Neuronal stem cell (in vitro differentiated cells): Measurements from ENCODE around the gene SET.
"Not testable (repeated sequence)": the region's sequence is repeated elsewhere in the genome, so short reads cannot be mapped to it uniquely, and the experiment has no call there.

Experiments
- DNase-seq: peaks from one replicate; pipeline ENCODE4 v3.0.0-alpha.2; 2013; ENCODE audit warnings: low spot score
- H2AFZ ChIP-seq: one replicate; pipeline ENCODE4 v1.6.1; 2013; ENCODE audit warnings: mild to moderate bottlenecking, low read length, inconsistent platforms
- H2AK5ac ChIP-seq: 2 replicates; pipeline ENCODE4 v1.6.1; 2013; ENCODE audit warnings: low read depth, mild to moderate bottlenecking, inconsistent platforms, low read length, moderate library complexity, mixed read lengths
- H2BK120ac ChIP-seq: 2 replicates; pipeline ENCODE4 v1.6.1; 2013; ENCODE audit warnings: low read depth, mild to moderate bottlenecking, inconsistent platforms, low read length, moderate library complexity, mixed read lengths
- H2BK12ac ChIP-seq: one replicate; pipeline ENCODE4 v1.6.1; 2013; ENCODE audit warnings: low read length, inconsistent platforms
- H2BK15ac ChIP-seq: 2 replicates; pipeline ENCODE4 v1.6.1; 2013; ENCODE audit warnings: mild to moderate bottlenecking, low read length, inconsistent platforms, mixed read lengths
- H2BK5ac ChIP-seq: one replicate; pipeline ENCODE4 v1.6.1; 2013; ENCODE audit warnings: inconsistent platforms, mild to moderate bottlenecking, low read length, moderate library complexity
- H3K14ac ChIP-seq: one replicate; pipeline ENCODE4 v1.6.1; 2013; ENCODE audit warnings: low read length, inconsistent platforms
- H3K18ac ChIP-seq: 2 replicates; pipeline ENCODE4 v1.6.1; 2013; ENCODE audit warnings: low read length, inconsistent platforms
- H3K23ac ChIP-seq: 2 replicates; pipeline ENCODE4 v1.6.1; 2013; ENCODE audit warnings: low read depth, mild to moderate bottlenecking, mixed read lengths, low read length, inconsistent platforms; ENCODE audit not compliant: poor library complexity
- H3K27ac ChIP-seq: replicated peaks from 3 replicates; pipeline ENCODE4 v1.5.1; 2013; ENCODE audit warnings: low read length, inconsistent platforms
- H3K27me3 ChIP-seq, 3 experiments: 2 replicates each; pipeline ENCODE4 v1.6.1; 2013; ENCODE audit warnings: low read length in 3 of 3, mild to moderate bottlenecking in 2 of 3, inconsistent platforms in 1 of 3, low read depth in 1 of 3, mixed read lengths in 1 of 3, moderate library complexity in 1 of 3; ENCODE audit not compliant: control insufficient read depth in 3 of 3, insufficient read depth in 3 of 3
- H3K36me3 ChIP-seq, 2 donors: replicated peaks in 1 of 2; 2 replicates each; pipeline ENCODE4 v1.6.1; 2013; ENCODE audit warnings: low read length in 2 of 2; ENCODE audit not compliant: control insufficient read depth in 2 of 2, insufficient read depth in 2 of 2
- H3K4ac ChIP-seq: 2 replicates; pipeline ENCODE4 v1.6.1; 2013; ENCODE audit warnings: inconsistent platforms, mild to moderate bottlenecking, low read length, moderate library complexity
- H3K4me1 ChIP-seq, 2 donors: 1 replicate in 1 of 2; 2 replicates in 1 of 2; pipeline ENCODE4 v1.6.1; 2013; ENCODE audit warnings: low read length in 2 of 2, low read depth in 1 of 2; ENCODE audit not compliant: control insufficient read depth in 2 of 2, insufficient read depth in 1 of 2
- H3K4me2 ChIP-seq: one replicate; pipeline ENCODE4 v1.6.1; 2013; ENCODE audit warnings: mild to moderate bottlenecking, low read length, inconsistent platforms; ENCODE audit not compliant: insufficient read depth, poor library complexity, severe bottlenecking
- H3K4me3 ChIP-seq, 2 donors: 2 replicates each; pipeline ENCODE4 v1.5.1; 2013; ENCODE audit warnings: low read length in 2 of 2, mild to moderate bottlenecking in 2 of 2, inconsistent platforms in 1 of 2, moderate library complexity in 1 of 2
- H3K79me1 ChIP-seq: one replicate; pipeline ENCODE4 v1.6.1; 2013; ENCODE audit warnings: low read depth, mild to moderate bottlenecking, inconsistent platforms, low read length, moderate library complexity
- H3K9ac ChIP-seq: one replicate; pipeline ENCODE4 v1.6.1; 2013; ENCODE audit warnings: mild to moderate bottlenecking, low read depth, low read length, inconsistent platforms; ENCODE audit not compliant: poor library complexity
- H3K9me3 ChIP-seq, 2 donors: replicated peaks in 1 of 2; 2 replicates each; pipeline versions ENCODE3 to v1.6.1; 2013; ENCODE audit warnings: low read length in 2 of 2, mild to moderate bottlenecking in 2 of 2, inconsistent platforms in 1 of 2, low read depth in 1 of 2, mixed read lengths in 1 of 2, moderate library complexity in 1 of 2; ENCODE audit not compliant: control insufficient read depth in 2 of 2, insufficient read depth in 1 of 2
- H4K8ac ChIP-seq: one replicate; pipeline ENCODE4 v1.6.1; 2013; ENCODE audit warnings: low read depth, mild to moderate bottlenecking, inconsistent platforms, low read length, moderate library complexity
- H4K91ac ChIP-seq: one replicate; pipeline ENCODE4 v1.6.1; 2013; ENCODE audit warnings: low read length, low read depth, mild to moderate bottlenecking, inconsistent platforms; ENCODE audit not compliant: poor library complexity
- WGBS, 2 donors: extraction: QIAGEN DNeasy Blood & Tissue Kit; methylation state at CpG; one replicate each; pipeline ENCODE4 v1.1.7; 2013; ENCODE audit warnings: missing lambda C conversion rate in 2 of 2, mixed read lengths in 1 of 2; ENCODE audit not compliant: insufficient read length in 2 of 2, insufficient replicate concordance in 1 of 2; ENCODE audit errors: extremely low coverage in 2 of 2; 5-methylcytosine and 5-hydroxymethylcytosine counted together

SET gene

GRCh38 chr9:128696923-128697707 lies 8.1 kb downstream of the SET start:
- no peak overlapping the region for H3K9ac ChIP-seq
- H3K4me3 ChIP-seq = no peak overlapping the region
- no CpG with 5 or more reads among the region's 8 CpGs for whole genome bisulfite sequencing, 2 donors
- H2AK5ac ChIP-seq = no peak overlapping the region
- H2AFZ ChIP-seq = no peak overlapping the region
- H3K4me1 ChIP-seq = peaks cover 0 to 1% of the 10 kb centered on the region in 2 donors
- H3K23ac ChIP-seq = no peak overlapping the region
- no peak overlapping the region for H3K18ac ChIP-seq
- no peaks in the 10 kb centered on the region for H3K79me1 ChIP-seq
- no peak overlapping the region for H3K14ac ChIP-seq
- no peak overlapping the region for H3K4me2 ChIP-seq
- H2BK5ac ChIP-seq = no peak overlapping the region
- peak overlapping the region; percentile 25 for H3K27ac ChIP-seq
- no peak overlapping the region for H2BK120ac ChIP-seq
- no peak overlapping the region for H4K91ac ChIP-seq
- H3K4ac ChIP-seq = no peak overlapping the region
- no peak overlapping the region for H2BK12ac ChIP-seq
- no peaks in the 10 kb centered on the region for H3K27me3 ChIP-seq
- H2BK15ac ChIP-seq = no peak overlapping the region
- H3K9me3 ChIP-seq = no peaks in the 10 kb centered on the region
- no peak for DNase-seq
- H3K36me3 ChIP-seq = peaks cover 12 to 51% of the 10 kb centered on the region in 2 donors
- H4K8ac ChIP-seq = no peak overlapping the region

- H2AK5ac ChIP-seq, H3K9me3 ChIP-seq, H3K79me1 ChIP-seq, H3K27me3 ChIP-seq, H3K4me2 ChIP-seq, H3K27ac ChIP-seq, H2BK120ac ChIP-seq, H3K9ac ChIP-seq, H2AFZ ChIP-seq, DNase-seq, H2BK5ac ChIP-seq, H3K4me1 ChIP-seq, H3K18ac ChIP-seq, H3K4ac ChIP-seq, H3K14ac ChIP-seq, H2BK15ac ChIP-seq, H4K8ac ChIP-seq, H3K4me3 ChIP-seq, H3K23ac ChIP-seq, H2BK12ac ChIP-seq, H4K91ac ChIP-seq: not testable (repeated sequence)
- H3K36me3 ChIP-seq = peaks cover 7 to 30% of the 10 kb centered on the region in 2 donors
- no CpG with 5 or more reads among the region's 30 CpGs for WGBS, 2 donors
These were observed 10.2 kb downstream of the SET start for GRCh38 chr9:128699096-128699795.

GRCh38 chr9:128701227-128701854 lies 12.3 kb downstream of the SET start:
- WGBS, 2 donors = no CpG with 5 or more reads among the region's 10 CpGs
- Histone ChIP-seq H3K4ac (no peak overlapping the region), H3K79me1 (peaks cover 2% of the 10 kb centered on the region), H3K4me1 (peaks cover 5 to 6% of the 10 kb centered on the region in 2 donors), H3K23ac (no peak overlapping the region), H3K27me3 (peaks cover 0 to 2% (median 0%) of the 10 kb centered on the region in 3 experiments), H3K9ac (no peak overlapping the region), H3K27ac (peak overlapping the region; percentile 7), H3K9me3 (no peaks in the 10 kb centered on the region), H3K36me3 (peaks cover 5 to 24% of the 10 kb centered on the region in 2 donors), H3K4me3 (no peak overlapping the region), H2AK5ac (no peak overlapping the region), H2BK5ac (no peak overlapping the region), H4K8ac (no peak overlapping the region), H2BK120ac (no peak overlapping the region), H4K91ac (no peak overlapping the region), H2BK15ac (no peak overlapping the region), H2BK12ac (no peak overlapping the region), H2AFZ (no peak overlapping the region), H3K14ac (no peak overlapping the region), H3K4me2 (no peak overlapping the region), H3K18ac (peak overlapping the region; percentile 5)
- no peak for DNase-seq
